GM12892 (cell line): ENCODE measurements around the gene C1orf198.

Experiments used
- POLR2A ChIP-seq: IDR thresholded peaks from 2 replicates; pipeline ENCODE4 v1.6.1; 2011; ENCODE audit warnings: low read depth, low read length, control low read depth
- POLR2AphosphoS5 ChIP-seq: IDR thresholded peaks from 2 replicates; pipeline ENCODE4 v1.6.1; 2011; ENCODE audit warnings: low read depth, low read length, control low read depth

DNA sequence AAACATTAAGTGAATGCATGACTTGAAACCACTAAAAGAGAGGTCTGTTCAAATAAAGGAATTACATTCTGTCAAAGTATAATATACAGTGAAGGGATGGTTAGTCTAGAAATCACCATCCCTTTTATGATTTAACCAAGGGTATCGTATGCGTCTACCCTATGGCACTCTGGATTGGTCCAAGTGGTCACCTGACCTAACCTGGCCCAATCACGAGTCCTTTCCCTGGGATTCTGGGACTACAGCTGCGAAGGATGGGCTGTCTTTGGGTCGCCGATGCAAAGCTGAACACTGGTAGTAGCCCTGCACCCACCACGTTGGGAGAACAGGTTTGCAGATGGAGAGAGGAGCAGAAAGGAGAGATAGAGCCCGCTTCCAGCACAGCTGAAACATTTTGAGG, 30.4 kb upstream of the C1orf198 start:
- TF ChIP-seq POLR2A: no peak
- no peak for TF ChIP-seq POLR2AphosphoS5
